ELF-1 (cell line): Measurements from ENCODE around the gene ITPR1.
"Not testable (repeated sequence)": the region's sequence is repeated elsewhere in the genome, so short reads cannot be mapped to it uniquely, and the experiment has no call there.

Experiments used
- DNase-seq: peaks from one replicate; pipeline ENCODE4 v3.0.0-alpha.2; 2016; ENCODE audit warnings: low read depth, low spot score

The ITPR1 gene

GRCh38 chr3:4756057-4756775 is 263.1 kb downstream of the ITPR1 start:
- no peak for DNase-seq

GRCh38 chr3:4756855-4757574 is 263.9 kb downstream of the ITPR1 start:
- DNase-seq, result no peak

- no peak for DNase-seq
These were observed 264.6 kb downstream of the ITPR1 start for GRCh38 chr3:4757575-4758248.

- no peak for DNase-seq
These were observed 265.2 kb downstream of the ITPR1 start for GRCh38 chr3:4758249-4758860.

- no peak for DNase-seq
These were observed 266.0 kb downstream of the ITPR1 start for GRCh38 chr3:4758957-4759656.

- DNase-seq, result no peak
These were observed 266.7 kb downstream of the ITPR1 start for GRCh38 chr3:4759689-4760312.

GRCh38 chr3:4761759-4762158 is 268.6 kb downstream of the ITPR1 start:
- no peak for DNase-seq

- DNase-seq, result not testable (repeated sequence)
These were observed 269.5 kb downstream of the ITPR1 start for GRCh38 chr3:4762481-4763230.

GRCh38 chr3:4763604-4764247 is 270.6 kb downstream of the ITPR1 start:
- DNase-seq, result no peak

GRCh38 chr3:4765212-4765611 is 272.1 kb downstream of the ITPR1 start:
- DNase-seq, result no peak

GRCh38 chr3:4766263-4766662 is 273.1 kb downstream of the ITPR1 start:
- no peak for DNase-seq

- DNase-seq, result no peak
These were observed 273.8 kb downstream of the ITPR1 start for GRCh38 chr3:4766716-4767499.

- no peak for DNase-seq
These were observed 274.9 kb downstream of the ITPR1 start for GRCh38 chr3:4768021-4768420.

GRCh38 chr3:4768521-4768920 is 275.4 kb downstream of the ITPR1 start:
- DNase-seq, result no peak

GRCh38 chr3:4770561-4770960 is 277.4 kb downstream of the ITPR1 start:
- no peak for DNase-seq

- no peak for DNase-seq
These were observed 278.1 kb downstream of the ITPR1 start for GRCh38 chr3:4771243-4771642.

- no peak for DNase-seq
These were observed 279.1 kb downstream of the ITPR1 start for GRCh38 chr3:4772171-4772804.

- no peak for DNase-seq
These were observed 279.7 kb downstream of the ITPR1 start for GRCh38 chr3:4772858-4773257.

GRCh38 chr3:4773583-4773982 is 280.4 kb downstream of the ITPR1 start:
- DNase-seq, result no peak
